ENCODE measurements around the gene TRIM59.

DNA sequence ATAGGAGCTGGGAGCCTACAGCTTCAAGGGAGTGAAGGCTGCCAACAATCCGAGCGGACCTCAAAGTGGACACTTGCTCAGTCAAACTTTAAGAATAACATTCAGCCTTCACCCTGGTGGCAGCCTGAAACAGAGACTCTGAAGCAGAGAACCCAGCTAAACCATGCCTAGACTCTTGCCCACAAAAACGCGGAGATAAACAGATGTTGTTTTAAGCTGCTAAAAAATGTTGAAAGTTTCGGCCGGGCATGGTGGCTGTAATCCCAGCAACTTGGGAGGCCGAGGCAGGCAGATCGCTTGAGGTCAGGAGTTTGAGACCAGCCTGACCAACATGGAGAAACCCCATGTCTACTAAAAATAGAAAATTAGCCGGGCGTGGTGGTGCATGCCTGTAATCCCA lies 29.8 kb upstream of the TRIM59 start:
- TF ChIP-seq, protein P1, sequence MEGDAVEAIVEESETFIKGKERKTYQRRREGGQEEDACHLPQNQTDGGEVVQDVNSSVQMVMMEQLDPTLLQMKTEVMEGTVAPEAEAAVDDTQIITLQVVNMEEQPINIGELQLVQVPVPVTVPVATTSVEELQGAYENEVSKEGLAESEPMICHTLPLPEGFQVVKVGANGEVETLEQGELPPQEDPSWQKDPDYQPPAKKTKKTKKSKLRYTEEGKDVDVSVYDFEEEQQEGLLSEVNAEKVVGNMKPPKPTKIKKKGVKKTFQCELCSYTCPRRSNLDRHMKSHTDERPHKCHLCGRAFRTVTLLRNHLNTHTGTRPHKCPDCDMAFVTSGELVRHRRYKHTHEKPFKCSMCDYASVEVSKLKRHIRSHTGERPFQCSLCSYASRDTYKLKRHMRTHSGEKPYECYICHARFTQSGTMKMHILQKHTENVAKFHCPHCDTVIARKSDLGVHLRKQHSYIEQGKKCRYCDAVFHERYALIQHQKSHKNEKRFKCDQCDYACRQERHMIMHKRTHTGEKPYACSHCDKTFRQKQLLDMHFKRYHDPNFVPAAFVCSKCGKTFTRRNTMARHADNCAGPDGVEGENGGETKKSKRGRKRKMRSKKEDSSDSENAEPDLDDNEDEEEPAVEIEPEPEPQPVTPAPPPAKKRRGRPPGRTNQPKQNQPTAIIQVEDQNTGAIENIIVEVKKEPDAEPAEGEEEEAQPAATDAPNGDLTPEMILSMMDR (IDR thresholded peaks at IDR 0.05): no peak
- TF ChIP-seq POLR2A (IDR thresholded peaks at IDR 0.05) (no peak), POLR2AphosphoS5 (IDR thresholded peaks at IDR 0.05) (no peak), EP300 (IDR thresholded peaks at IDR 0.05) (no peak)

Data from suprapubic skin (tissue), 4 donors.